Activated naive CD4-positive, alpha-beta T cell treated with anti-CD3 and anti-CD28 coated beads, Interleukin-2, amount 50 U/mL, for 72 hours (primary cell): ENCODE data around the gene RABGEF1. TPM values are rescaled to one million over a fixed set of nuclear protein-coding genes. Genes with fewer than 3 reads are reported as not detected.
A peak's percentile ranks its signal among the peaks of the same experiment; 100 is the strongest.
"Not testable (repeated sequence)": the region's sequence is repeated elsewhere in the genome, so short reads cannot be mapped to it uniquely, and the experiment has no call there.

ENCODE experiments used
- ATAC-seq, 2 donors: fragments of 150-1000 bp; cut with Tn5 transposase; 2 replicates each; pipeline ENCODE4 v1.10.0; 2021; ENCODE audit warnings: mild to moderate bottlenecking in 2 of 2, moderate library complexity in 2 of 2
- DNase-seq, 2 donors: peaks; one replicate each; pipeline ENCODE4 v3.0.0; 2021 to 2022; ENCODE audit warnings: low spot score in 2 of 2
- H3K27ac Mint-ChIP-seq, 2 donors: one replicate each; pipeline ENCODE4 v1.8.0; 2022; ENCODE audit warnings: mild to moderate bottlenecking in 2 of 2, mixed read lengths in 2 of 2
- H3K36me3 Mint-ChIP-seq, 2 donors: one replicate each; pipeline ENCODE4 v1.8.0; 2022; ENCODE audit warnings: mixed read lengths in 2 of 2
- H3K9me3 Mint-ChIP-seq, 2 donors: one replicate each; pipeline ENCODE4 v1.8.0; 2022; ENCODE audit warnings: mixed read lengths in 2 of 2
- total RNA-seq, 2 donors: library from RNA; stranded (reverse); gene quantifications; one replicate each; pipeline ENCODE4 v1.2.3, GENCODE V29; 2022

Gene RABGEF1
- total RNA-seq, 2 donors from 2014 or later, result 21.5 to 23.0 TPM

DNA sequence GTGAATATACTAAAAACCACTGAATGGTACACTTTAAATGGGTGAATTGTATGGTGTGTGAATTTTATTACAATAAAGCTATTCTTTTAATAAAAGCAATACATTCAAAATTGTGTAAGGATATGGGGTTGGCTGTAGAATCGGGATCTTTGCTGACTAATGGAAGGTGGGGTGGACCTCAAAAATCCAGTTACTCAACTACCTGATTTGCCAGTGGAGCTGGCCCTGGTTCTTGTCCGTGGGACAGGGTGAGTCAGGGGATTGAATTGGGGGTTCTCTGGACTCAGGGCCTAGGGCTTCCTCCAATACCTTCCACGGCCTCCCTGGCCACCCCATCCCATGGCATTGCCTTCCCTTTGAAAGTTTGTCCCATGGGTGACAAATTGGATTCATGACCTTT, 13.5 kb upstream of the RABGEF1 start:
- peaks cover 6 to 11% of the 10 kb centered on the region in 2 donors for H3K9me3 Mint-ChIP-seq
- ATAC-seq (no peak), DNase-seq (no peak)
- H3K36me3 Mint-ChIP-seq, result peaks cover 16 to 28% of the 10 kb centered on the region in 2 donors
- H3K27ac Mint-ChIP-seq, result peak overlapping the region in 1 of 2 donors; percentile 11

DNA sequence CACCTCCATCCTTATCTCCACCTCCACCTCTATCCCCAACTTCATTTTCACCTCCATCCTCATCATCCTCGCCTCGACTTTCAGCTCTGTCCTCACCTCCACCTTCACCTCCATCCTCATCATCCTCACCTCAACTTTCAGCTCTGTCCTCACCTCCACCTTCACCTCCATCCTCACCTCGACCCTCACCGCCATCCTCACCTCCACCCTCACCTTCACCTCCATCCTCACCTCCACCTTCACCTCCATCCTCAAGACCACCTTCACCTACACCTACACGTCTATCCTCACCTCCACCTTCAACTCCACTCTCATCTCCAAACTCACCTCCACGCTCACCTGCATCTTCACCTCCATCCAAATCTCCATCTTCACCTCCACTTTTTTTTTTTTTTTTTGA, 12.0 kb upstream of the RABGEF1 start:
- Mint-ChIP-seq H3K27ac (peak overlapping the region in 1 of 2 donors; percentile 24), H3K36me3 (peaks cover 11 to 20% of the 10 kb centered on the region in 2 donors)
- ATAC-seq, result no peak

DNA sequence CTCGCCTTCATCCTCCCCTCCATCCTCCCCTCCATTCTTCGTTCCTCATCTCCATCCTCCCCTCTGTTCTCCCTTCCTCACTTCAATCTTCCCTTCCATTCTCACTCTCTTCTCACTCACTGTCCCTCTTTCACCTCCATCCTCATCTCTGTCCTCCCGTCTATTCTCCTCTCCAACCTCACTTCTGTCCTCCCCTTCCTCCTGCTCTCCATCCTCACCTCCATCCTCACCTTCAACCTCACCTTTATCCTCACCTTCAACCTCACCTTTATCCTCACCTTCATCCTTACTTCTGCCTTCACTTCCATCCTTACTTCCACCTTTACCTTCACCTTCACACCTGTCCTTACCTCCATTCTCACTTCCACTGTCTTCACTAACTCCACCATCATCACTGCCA, 11.3 kb upstream of the RABGEF1 start:
- ATAC-seq (no peak), DNase-seq (no peak)
- no peak overlapping the region for H3K27ac Mint-ChIP-seq
- H3K9me3 Mint-ChIP-seq, result peaks cover 6 to 11% of the 10 kb centered on the region in 2 donors
- H3K36me3 Mint-ChIP-seq, result peaks cover 11 to 14% of the 10 kb centered on the region in 2 donors

More for the DNA sequence above, 12.0 kb upstream of the RABGEF1 start:
- DNase-seq, result no peak
- peaks cover 6 to 11% of the 10 kb centered on the region in 2 donors for H3K9me3 Mint-ChIP-seq

DNA sequence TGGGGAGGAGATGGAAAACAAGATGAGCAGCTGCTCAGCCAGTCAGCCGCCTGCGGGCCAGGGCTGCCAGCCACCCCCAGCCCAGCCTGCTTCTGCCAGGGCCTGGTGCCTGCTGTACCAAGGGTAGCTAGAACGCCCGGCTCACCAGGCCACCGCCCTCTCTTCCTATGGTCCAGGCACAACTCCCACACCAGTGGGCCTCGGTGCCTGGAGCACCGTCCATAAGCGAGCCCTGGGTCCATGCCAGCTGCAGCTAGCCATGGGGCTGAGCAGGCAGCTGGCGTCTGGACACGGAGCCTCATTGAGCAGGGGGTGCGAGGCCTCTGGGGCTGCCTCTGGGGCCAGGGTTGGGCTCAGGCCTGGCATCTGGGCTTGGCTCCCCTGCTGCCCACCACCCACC, 8.5 kb upstream of the RABGEF1 start:
- ATAC-seq (no peak), DNase-seq (no peak)
- peaks cover 14 to 21% of the 10 kb centered on the region in 2 donors for H3K36me3 Mint-ChIP-seq
- peaks cover 6 to 15% of the 10 kb centered on the region in 2 donors for H3K9me3 Mint-ChIP-seq
- no peak overlapping the region for H3K27ac Mint-ChIP-seq

DNA sequence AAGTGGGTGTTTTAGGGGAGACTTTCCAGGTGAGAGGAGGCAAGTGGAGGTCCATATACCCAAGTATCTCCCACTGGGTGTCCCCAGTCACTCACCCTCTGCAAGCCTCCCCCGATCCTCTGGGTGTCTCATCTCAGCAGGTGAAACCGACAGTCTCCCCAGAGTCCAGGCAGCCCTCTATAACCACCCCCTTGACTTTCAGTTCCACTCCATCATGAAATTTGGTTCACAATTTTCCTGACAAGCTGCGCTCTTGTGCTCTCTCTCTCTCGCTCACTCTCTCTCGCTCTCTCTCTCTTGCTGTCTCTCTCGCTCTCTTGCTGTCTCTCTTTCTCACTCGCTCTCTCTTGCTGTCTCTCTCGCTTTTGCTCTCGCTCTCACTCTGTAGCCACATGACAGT, 8.1 kb upstream of the RABGEF1 start:
- DNase-seq (no peak), ATAC-seq (no peak)
- Mint-ChIP-seq H3K9me3 (peaks cover 6 to 15% of the 10 kb centered on the region in 2 donors), H3K27ac (peak overlapping the region; percentile 5 to 21), H3K36me3 (peaks cover 14 to 25% of the 10 kb centered on the region in 2 donors)

DNA sequence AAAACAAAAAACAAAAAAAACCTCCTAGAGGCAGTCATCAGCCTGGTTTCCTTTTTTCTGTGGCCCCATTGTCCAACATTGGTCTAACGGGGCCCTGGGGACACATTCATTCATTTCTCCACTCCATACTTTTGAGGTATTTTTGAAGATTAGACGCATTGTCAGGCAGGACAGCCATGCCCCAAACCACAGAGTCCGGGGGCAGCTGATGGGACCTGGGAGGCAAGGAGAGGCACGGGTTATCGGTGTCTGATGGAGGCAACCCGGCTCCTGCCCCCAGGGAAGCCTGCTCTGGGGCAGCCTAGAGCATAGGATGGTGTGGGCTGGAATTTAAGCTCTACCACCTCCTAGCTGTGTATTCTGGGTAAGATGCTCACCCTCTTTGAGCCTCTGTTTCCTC, 6.5 kb upstream of the RABGEF1 start:
- no peak overlapping the region for H3K27ac Mint-ChIP-seq
- peaks cover 14 to 25% of the 10 kb centered on the region in 2 donors for H3K36me3 Mint-ChIP-seq
- H3K9me3 Mint-ChIP-seq, result peaks cover 6 to 15% of the 10 kb centered on the region in 2 donors
- DNase-seq, result no peak
- ATAC-seq, result no peak

DNA sequence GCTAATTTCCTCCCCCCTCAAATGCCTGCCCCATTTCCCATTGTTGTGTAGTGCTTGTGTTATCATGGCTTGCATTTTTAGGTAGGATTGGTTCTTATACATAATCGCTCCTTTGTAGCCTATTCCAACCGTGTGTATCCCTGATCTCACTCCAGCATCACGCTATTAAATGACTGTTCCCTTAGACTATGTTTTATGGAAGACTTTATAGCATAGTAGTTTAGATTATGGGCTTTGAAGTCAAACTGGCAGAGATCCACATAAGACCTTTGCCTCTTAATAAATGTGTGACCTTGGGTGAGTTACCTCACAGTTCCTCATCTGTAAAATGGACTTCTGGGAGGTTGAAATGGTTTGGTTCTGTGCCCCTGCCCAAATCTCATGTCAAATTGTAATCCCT, 5.4 kb upstream of the RABGEF1 start:
- peak overlapping the region; percentile 73 to 79 for H3K27ac Mint-ChIP-seq
- no peak for DNase-seq

DNA sequence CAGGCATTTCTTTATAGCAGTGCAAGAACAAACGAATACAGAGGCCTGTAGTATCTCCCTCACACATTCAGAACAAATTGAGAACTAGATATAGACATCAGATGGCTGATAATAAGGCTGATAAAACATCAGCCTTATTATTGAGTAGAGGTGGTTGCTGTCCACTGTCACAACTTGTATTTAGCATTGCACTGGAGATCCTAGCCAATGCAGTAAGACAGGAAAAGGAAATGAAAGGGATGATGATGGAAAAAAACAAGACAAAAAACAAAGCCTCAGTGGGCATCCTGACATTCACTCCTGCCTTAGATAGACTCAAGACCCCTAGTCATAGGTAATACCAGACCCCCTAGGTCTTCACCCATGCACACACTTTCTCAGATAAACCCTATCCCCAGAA, 4.7 kb upstream of the RABGEF1 start:
- Mint-ChIP-seq H3K27ac (peak overlapping the region; percentile 73 to 79), H3K9me3 (peaks cover 6 to 15% of the 10 kb centered on the region in 2 donors)

More for the DNA sequence above, 5.4 kb upstream of the RABGEF1 start:
- H3K9me3 Mint-ChIP-seq, result peaks cover 6 to 15% of the 10 kb centered on the region in 2 donors
- peaks cover 18 to 29% of the 10 kb centered on the region in 2 donors for H3K36me3 Mint-ChIP-seq
- ATAC-seq, result no peak

DNA sequence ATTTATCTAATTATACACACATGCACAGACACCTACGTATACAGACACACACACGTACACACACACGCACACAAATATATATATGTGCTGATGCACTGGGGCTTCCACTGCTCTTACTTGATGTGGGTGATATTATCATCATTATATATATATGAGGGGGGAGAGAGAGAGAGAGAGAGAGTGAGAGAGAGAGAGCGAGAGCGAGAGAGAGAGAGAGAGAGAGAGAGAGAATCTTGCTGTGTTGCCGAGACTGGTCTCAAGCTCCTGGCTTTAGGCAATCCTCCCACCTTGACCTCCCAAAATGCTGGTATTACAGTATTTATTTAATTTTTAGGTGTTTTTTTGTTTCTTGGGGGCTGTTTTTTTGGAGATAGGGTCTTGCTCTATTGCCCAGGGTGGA, 3.6 kb upstream of the RABGEF1 start:
- H3K9me3 Mint-ChIP-seq, result peaks cover 6 to 15% of the 10 kb centered on the region in 2 donors
- ATAC-seq, result no peak
- H3K36me3 Mint-ChIP-seq, result peaks cover 21 to 32% of the 10 kb centered on the region in 2 donors
- H3K27ac Mint-ChIP-seq, result no peak overlapping the region
- no peak for DNase-seq

More for the DNA sequence above, 4.7 kb upstream of the RABGEF1 start:
- peaks cover 21 to 32% of the 10 kb centered on the region in 2 donors for H3K36me3 Mint-ChIP-seq
- ATAC-seq (no peak), DNase-seq (no peak)

DNA sequence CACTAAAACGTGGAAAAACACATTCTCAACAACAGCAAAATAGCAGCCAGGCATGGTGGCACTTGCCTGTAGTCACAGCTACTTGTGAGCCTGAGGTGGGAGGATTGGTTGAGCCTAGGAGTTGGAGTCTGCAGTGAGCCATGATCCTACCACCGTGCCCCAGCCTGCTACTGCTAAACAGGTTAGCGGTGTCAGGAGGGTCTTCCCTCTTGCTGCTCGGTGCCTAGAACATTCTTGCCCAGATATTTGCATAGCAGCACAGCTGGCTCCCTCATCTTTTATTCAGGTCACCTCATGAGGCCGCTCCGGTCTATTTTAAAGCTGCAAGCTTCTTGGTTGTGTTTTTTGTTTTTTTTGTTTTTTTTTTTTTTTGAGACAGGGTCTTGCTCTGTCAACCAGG, 2.9 kb upstream of the RABGEF1 start:
- Mint-ChIP-seq H3K36me3 (peaks cover 21 to 32% of the 10 kb centered on the region in 2 donors), H3K9me3 (peaks cover 6 to 15% of the 10 kb centered on the region in 2 donors), H3K27ac (no peak overlapping the region)
- ATAC-seq, result no peak
- no peak for DNase-seq

DNA sequence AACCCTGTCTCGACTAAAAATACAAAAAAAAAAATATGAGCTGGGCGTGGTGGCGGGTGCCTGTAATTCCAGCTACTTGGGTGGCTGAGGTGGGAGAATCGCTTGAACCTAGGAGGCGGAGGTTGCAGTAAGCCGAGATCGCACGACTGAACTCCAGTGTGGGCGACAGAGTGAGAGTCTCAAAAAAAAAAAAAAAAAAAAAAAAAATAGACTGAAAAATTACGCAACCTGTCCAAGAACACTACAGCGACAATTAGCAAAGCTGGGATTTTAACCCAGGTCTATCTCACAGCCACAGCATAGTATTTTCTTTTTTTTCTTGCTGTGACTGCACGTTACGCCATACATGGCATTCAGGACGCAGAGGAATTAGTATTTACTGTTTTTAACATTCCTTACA, 1.1 kb upstream of the RABGEF1 start:
- Mint-ChIP-seq H3K27ac (peak overlapping the region; percentile 98 to 100), H3K9me3 (peaks cover 6 to 15% of the 10 kb centered on the region in 2 donors), H3K36me3 (peaks cover 21 to 32% of the 10 kb centered on the region in 2 donors)
- ATAC-seq (no peak), DNase-seq (no peak)

DNA sequence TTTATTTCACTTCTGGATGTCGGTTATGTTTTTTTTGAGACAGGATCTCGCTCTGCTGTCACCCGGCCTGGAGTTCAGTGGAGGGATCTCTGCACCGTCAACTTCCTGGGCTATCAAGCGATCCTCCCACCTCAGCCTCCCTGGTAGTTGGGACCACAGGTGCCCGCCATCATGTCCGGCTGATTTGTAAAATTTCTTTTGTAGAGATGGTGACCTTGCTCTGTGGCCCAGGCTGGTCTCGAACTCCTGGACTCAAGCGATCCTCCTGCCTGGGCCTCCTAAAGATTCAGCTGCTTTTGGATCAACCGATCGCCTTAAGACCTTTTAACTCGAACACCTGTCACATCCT, 606 bp upstream of the RABGEF1 start:
- no peak for ATAC-seq

DNA sequence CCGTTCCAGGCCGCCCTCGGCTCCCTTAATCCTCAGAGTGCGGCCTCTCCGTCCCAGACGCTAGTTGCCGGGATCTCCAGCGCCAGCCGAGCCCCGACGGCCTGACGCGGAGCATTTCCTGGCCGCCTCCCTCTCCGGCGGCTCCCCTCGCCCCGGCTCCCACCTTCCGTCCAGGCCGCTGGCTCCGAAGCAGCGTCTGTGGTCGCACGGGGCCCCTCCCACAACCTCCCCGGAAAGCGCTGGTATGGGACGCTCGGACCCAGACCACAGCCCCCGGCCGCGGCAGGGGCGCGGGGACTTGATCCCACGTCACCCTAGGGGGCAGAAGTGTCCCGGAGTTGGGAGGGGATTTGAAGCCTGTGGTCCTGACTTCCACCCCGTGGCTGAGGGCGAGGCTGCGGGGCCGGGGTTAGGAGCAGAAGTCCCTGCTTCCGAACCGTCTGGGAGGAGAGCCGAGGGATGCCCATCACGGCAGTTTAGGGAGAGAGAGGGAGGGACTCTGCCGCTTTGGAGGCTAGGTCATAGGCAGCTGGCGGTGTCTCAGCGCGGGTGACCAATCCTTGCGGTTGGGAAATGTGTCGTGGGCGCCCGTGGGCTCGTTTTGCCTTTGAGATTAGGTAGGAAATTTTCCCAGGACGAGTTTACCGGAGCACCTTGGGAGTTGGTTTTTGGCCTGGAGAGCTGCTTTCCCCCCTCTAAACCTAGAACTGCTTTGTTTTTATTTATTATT, 612 bp downstream of the RABGEF1 start:
- Mint-ChIP-seq H3K36me3 (peaks cover 10 to 19% of the 10 kb centered on the region in 2 donors), H3K27ac (peak overlapping the region; percentile 88 to 100)
- not testable (repeated sequence) for H3K9me3 Mint-ChIP-seq
- ATAC-seq, result peak; percentile 25 to 52
- DNase-seq, result peak; percentile 39 to 63

More for the DNA sequence above, 606 bp upstream of the RABGEF1 start:
- no peak for DNase-seq
- Mint-ChIP-seq H3K27ac (peak overlapping the region; percentile 98 to 100), H3K9me3 (peaks cover 6 to 15% of the 10 kb centered on the region in 2 donors), H3K36me3 (peaks cover 21 to 32% of the 10 kb centered on the region in 2 donors)

DNA sequence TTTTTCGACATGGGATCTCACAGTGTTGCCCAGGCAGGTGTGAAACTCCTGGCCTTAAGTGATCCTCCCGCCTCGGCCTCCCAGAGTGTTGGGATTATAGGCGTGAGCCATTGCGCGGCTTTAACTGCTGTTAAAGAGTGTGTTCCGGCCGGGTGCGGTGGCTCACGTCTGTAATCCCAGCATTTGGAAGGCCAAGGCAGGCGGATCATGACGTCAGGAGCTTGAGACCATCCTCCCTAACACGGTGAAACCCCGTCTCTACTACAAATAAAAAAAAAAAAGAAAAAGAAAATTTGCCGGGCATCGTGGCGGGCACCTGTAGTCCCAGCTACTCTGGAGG, 1.1 kb downstream of the RABGEF1 start:
- Mint-ChIP-seq H3K36me3 (peaks cover 7 to 14% of the 10 kb centered on the region in 2 donors), H3K27ac (peak overlapping the region in 1 of 2 donors; percentile 100), H3K9me3 (no peaks in the 10 kb centered on the region)
- no peak for ATAC-seq
- no peak for DNase-seq

DNA sequence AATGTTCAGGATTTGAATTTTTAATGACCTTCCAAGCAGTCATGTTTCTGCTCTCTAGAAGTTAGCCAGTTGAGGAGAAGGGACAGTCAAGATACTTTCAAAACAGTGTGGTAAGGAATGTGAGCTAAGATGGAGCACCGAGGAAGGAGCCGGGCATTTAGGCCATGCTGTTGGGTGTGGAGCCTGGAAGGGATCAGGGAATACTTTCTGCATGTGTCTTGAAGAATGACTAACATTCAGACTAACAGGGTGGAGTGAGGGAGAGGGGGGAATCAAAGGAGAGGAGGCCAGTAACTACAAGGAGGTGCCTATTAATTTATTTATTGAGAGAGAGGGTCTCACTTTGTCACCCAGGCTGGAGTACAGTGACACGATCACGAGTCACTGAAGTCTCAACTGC, 1.8 kb downstream of the RABGEF1 start:
- peak overlapping the region; percentile 67 to 100 for H3K27ac Mint-ChIP-seq
- DNase-seq, H3K36me3 Mint-ChIP-seq, ATAC-seq, H3K9me3 Mint-ChIP-seq: not testable (repeated sequence)

DNA sequence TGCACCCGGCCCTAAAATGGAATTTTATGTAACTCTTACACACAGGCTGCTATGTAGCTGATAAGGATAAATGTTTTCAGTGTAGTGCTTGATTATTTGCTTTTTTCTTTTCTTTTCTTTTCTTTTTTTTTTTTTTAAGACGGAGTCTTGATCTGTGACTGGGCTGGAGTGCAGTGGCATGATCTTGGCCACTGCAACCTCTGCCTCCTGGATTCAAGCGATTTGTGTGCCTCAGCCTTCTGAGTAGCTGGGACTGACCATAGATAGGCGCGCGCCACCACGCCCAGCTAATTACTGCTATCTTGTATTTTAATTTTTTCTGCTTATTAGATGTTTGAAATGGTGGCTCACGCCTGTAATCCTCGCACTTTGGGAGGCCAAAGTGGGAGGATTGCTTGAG, 3.4 kb downstream of the RABGEF1 start:
- Mint-ChIP-seq H3K27ac (peak overlapping the region in 1 of 2 donors; percentile 45), H3K36me3 (peaks cover 7% of the 10 kb centered on the region in 2 donors), H3K9me3 (no peaks in the 10 kb centered on the region)
- DNase-seq (no peak), ATAC-seq (no peak)

DNA sequence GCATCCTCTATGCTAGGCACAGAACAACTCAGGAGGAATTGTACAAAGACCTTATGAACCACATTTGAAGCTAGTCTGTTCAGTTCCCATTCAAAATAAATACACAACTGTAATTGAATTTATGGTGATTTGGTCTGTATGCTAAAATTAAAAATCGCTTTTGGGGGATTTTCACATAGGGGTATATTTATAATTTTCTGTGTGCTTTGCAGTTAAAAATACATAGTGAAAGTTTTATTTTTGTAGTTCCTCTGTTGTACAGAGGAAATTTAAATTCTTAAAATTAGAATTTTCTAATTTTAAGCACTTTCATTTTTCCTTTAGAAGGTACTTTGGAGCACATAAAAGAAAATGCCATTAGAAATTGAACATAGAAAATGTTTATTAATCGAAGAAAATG, 6.9 kb downstream of the RABGEF1 start:
- DNase-seq, result no peak
- no peaks in the 10 kb centered on the region for H3K9me3 Mint-ChIP-seq
- no peak for ATAC-seq
- no peaks in the 10 kb centered on the region for H3K36me3 Mint-ChIP-seq
- H3K27ac Mint-ChIP-seq, result no peak overlapping the region
